Nephron progenitor cell (in vitro differentiated cells): ENCODE measurements around the gene NCOA1.

Experiments used
- DNase-seq: peaks from one replicate; pipeline ENCODE4 v3.0.0; 2021
- H3K27ac Mint-ChIP-seq: 2 replicates; pipeline ENCODE4 v1.8.0; 2021; ENCODE audit warnings: mild to moderate bottlenecking, moderate library complexity, mixed read lengths
- H3K27me3 Mint-ChIP-seq: 2 replicates; pipeline ENCODE4 v1.8.0; 2021; ENCODE audit warnings: mild to moderate bottlenecking, low read depth, mixed read lengths; ENCODE audit not compliant: poor library complexity
- H3K36me3 Mint-ChIP-seq: 2 replicates; pipeline ENCODE4 v1.8.0; 2021; ENCODE audit warnings: low read depth, mixed read lengths
- H3K4me1 Mint-ChIP-seq: 2 replicates; pipeline ENCODE4 v1.8.0; 2021; ENCODE audit warnings: mixed read lengths
- H3K4me3 Mint-ChIP-seq: 2 replicates; pipeline ENCODE4 v1.8.0; 2021; ENCODE audit warnings: mild to moderate bottlenecking, moderate library complexity, mixed read lengths
- H3K9me3 Mint-ChIP-seq: 2 replicates; pipeline ENCODE4 v1.8.0; 2021; ENCODE audit warnings: mild to moderate bottlenecking, moderate library complexity, mixed read lengths
- CTCF ChIP-seq: fragments of 200-600 bp; sonication (generic); IDR thresholded peaks from 2 replicates; pipeline ENCODE4 v1.5.0; 2021; ENCODE audit warnings: antibody characterized with exemption

NCOA1 gene

GRCh38 chr2:24806661-24807036, 315.6 kb downstream of the NCOA1 start:
- Mint-ChIP-seq H3K4me3 (no peak overlapping the region), H3K36me3 (peaks cover 95% of the 10 kb centered on the region), H3K27ac (no peak overlapping the region), H3K27me3 (peaks cover 8% of the 10 kb centered on the region), H3K4me1 (no peaks in the 10 kb centered on the region), H3K9me3 (peaks cover 71% of the 10 kb centered on the region)
- no peak for DNase-seq
- no peak for TF ChIP-seq CTCF

DNA sequence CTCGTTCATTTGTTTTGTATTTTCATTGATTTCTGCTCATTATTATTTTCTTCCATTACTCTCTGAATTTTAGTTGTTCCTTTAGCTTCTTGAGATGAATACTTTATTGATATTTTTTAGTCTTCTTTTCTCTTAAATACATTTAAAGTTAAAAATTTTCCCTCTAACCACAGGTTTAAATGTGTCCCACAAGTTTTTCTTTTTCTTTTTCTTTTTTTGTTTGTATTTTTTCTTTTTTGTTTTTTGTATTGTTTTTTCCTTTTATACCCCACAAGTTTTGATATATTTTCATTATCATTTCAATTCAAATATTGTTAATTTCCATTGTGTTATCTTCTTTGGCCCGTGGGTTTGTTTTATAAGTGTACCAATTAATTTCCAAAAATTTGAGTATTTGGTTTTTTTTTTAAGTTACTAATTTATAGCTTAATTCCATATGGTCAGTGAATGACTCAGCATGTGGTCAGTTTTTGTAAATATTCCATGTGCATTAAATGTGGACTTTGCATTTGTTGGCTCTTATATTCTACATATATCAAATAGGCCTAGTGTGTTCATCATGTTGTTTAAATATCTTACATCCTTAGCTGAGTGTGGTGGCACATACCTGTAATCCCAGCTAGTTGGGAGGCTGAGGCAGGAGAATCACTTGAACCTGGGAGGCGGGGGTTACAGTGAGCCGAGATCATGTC, 318.4 kb downstream of the NCOA1 start:
- Mint-ChIP-seq H3K27me3 (peaks cover 4% of the 10 kb centered on the region), H3K4me3 (no peak overlapping the region), H3K9me3 (peaks cover 61% of the 10 kb centered on the region), H3K27ac (no peak overlapping the region), H3K36me3 (peaks cover 96% of the 10 kb centered on the region), H3K4me1 (peaks cover 8% of the 10 kb centered on the region)
- DNase-seq, result no peak
- no peak for TF ChIP-seq CTCF

DNA sequence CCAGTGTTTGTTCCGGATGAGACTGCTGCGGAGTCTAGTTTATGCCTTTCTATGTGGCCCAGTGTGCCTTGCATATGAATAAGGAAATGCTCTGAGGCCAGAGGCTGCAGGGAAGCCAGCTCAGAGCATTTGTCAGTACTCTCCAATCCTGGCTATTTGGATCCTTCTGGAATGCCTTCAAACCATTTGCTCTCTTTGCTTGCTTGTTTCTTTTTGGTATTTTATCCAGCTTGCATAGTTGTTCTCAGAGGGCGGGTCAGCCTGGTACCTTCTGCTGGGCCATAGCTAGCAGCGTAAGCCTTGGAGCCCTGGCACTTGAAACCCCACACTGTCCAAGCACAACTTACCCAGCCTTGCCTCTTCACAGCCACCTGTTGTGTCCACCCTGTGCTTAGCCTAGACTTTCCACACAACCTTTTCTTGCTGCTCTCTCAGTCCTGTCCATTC, 322.7 kb downstream of the NCOA1 start:
- no peak for DNase-seq
- no peak for TF ChIP-seq CTCF
- Mint-ChIP-seq H3K27me3 (no peaks in the 10 kb centered on the region), H3K36me3 (peaks cover 91% of the 10 kb centered on the region), H3K27ac (peak overlapping the region; percentile 3), H3K9me3 (peaks cover 22% of the 10 kb centered on the region), H3K4me1 (peaks cover 18% of the 10 kb centered on the region), H3K4me3 (no peak overlapping the region)

GRCh38 chr2:24814516-24814915, 323.5 kb downstream of the NCOA1 start:
- no peak for DNase-seq
- peaks cover 15% of the 10 kb centered on the region for H3K9me3 Mint-ChIP-seq
- H3K4me3 Mint-ChIP-seq, result no peak overlapping the region
- H3K4me1 Mint-ChIP-seq, result peaks cover 18% of the 10 kb centered on the region
- no peak for TF ChIP-seq CTCF
- H3K27me3 Mint-ChIP-seq, result no peaks in the 10 kb centered on the region
- H3K36me3 Mint-ChIP-seq, result peaks cover 89% of the 10 kb centered on the region
- no peak overlapping the region for H3K27ac Mint-ChIP-seq

DNA sequence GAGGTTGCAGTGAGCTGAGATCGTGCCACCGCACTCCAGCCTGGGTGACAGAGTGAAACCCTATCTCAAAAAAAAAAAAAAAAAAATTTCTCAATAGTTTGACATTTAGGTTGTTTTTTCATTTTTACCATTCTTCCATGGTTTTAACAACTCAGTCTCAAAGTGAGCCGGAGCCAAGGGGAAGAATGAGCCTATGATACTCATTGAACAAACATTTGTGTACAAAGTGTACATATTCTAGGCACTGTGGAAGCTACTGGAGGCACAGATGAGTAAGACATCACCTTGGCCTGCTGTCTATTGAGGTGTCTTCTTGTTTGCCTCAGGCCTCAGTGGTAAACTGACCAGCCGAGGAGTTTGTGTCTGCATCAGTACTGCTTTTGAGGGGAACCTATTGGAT, 324.1 kb downstream of the NCOA1 start:
- DNase-seq, result no peak
- TF ChIP-seq CTCF, result no peak
- H3K36me3 Mint-ChIP-seq, result peaks cover 87% of the 10 kb centered on the region
- no peak overlapping the region for H3K4me3 Mint-ChIP-seq
- H3K27me3 Mint-ChIP-seq, result no peaks in the 10 kb centered on the region
- H3K4me1 Mint-ChIP-seq, result peaks cover 18% of the 10 kb centered on the region
- H3K27ac Mint-ChIP-seq, result no peak overlapping the region
- peaks cover 11% of the 10 kb centered on the region for H3K9me3 Mint-ChIP-seq

DNA sequence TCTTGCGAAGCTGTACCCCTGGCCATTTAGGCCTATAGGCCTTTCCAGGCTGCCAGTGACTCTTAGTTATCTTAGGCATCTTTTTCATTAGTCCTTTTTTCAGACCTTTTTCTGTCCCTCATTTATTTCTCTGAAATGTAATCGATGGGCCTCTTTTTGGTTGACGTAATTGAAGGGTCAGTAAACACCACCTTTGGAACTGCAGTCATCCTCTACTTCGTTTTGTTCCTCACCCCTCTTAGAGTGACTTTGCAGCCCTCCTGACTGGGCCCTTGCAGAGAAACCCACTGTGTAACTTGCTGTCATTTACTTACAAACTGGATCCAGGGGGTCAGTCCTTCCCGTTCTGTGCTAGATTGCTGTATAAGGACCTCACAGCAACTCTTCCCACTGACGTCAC, 325.4 kb downstream of the NCOA1 start:
- no peaks in the 10 kb centered on the region for H3K27me3 Mint-ChIP-seq
- no peak overlapping the region for H3K4me3 Mint-ChIP-seq
- TF ChIP-seq CTCF, result no peak
- DNase-seq, result no peak
- peak overlapping the region; percentile 66 for H3K27ac Mint-ChIP-seq
- H3K9me3 Mint-ChIP-seq, result peaks cover 11% of the 10 kb centered on the region
- H3K36me3 Mint-ChIP-seq, result peaks cover 86% of the 10 kb centered on the region
- peaks cover 23% of the 10 kb centered on the region for H3K4me1 Mint-ChIP-seq
